ENCODE measurements around the gene EPS15.
"Not testable (repeated sequence)": the region's sequence is repeated elsewhere in the genome, so short reads cannot be mapped to it uniquely, and the experiment has no call there.

The EPS15 gene

GRCh38 chr1:51542158-51542953, 23.3 kb upstream of the EPS15 start:
- DNase-seq, result no peak

DNA sequence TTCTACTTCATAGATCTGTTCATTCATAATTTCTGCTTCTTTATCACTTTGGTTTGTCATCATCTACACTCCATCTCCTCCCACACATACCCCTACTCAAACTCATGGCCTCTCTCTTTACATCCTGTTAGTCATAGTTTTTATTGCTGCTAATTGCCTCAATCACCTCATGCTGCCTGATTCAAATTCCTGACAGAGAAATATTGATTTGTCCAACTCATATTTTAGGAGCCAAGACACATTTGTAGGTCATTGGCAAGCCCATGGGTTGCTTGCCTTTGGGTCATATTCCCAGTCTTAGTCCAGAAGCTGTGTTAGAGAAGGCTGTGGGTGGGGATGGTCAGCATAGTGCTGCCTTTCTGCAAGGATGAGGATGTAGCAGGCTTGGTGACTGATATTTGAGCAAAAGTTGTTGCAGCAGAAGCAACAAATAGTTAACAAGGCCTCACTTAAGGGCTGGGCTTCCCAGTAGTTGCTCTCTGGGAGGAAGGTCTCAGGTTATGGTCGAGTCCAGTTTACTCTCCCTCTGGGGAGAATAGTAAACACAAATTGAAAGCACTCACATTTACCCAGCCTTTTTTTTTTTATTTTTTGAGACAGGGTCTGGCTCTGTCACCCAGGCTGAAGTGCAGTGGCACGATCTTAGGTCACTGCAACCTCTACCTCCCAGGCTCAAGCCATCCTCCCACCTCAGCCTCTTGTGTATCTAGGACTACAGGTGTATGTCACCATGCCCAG, 22.4 kb upstream of the EPS15 start:
- DNase-seq, result no peak

DNA sequence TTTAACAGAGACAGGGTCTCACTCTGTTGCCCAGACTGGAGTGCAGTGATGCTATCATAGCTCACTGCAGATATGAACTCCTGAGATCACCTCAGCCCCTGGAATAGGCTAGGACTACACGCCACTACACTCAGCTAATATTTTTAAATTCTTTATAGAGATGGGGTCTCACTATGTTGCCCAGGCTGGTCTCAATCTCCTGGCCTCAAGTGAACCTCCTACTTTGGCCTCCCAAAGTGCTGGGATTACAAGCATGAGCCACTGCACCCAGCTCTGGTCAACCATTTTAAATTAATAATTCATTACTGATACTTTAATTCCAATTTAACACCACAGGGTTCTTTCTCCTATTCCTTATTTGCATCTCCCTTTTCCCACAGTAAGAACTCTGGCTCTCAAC, 18.5 kb upstream of the EPS15 start:
- no peak for DNase-seq

DNA sequence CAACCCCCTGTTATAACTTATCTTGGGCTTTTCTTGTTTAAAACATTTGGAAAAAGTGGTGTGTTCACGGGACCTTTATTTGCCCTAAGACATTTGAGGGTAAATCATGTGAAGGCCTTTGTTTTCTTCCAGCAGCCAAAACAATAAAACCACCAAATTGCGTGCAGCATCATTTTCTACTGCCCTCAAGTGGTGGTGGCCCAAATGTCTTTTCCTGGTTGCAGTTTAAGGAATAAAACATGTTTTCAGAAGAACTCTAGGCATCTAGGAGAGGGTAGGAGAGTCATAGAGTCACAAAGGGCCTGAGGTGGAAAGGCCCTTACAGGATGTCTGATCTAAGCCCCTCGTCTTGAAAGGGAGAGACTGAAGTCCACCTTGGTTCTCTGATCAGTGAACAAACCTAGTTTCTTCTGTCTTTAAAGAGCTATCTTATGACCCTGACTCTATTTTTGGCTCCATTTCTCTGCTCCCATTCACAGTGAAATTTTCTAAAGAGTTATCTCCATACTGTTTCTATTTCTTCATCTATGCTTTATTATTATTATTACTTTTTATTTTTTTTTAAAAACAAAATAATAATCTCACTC, 16.0 kb upstream of the EPS15 start:
- DNase-seq, result peak; percentile 27

- no peak for DNase-seq
Observed at GRCh38 chr1:51534447-51534846, 15.4 kb upstream of the EPS15 start.

- no peak for DNase-seq
Observed at GRCh38 chr1:51532853-51533252, 13.8 kb upstream of the EPS15 start.

GRCh38 chr1:51530447-51530846, 11.4 kb upstream of the EPS15 start:
- not testable (repeated sequence) for DNase-seq

DNA sequence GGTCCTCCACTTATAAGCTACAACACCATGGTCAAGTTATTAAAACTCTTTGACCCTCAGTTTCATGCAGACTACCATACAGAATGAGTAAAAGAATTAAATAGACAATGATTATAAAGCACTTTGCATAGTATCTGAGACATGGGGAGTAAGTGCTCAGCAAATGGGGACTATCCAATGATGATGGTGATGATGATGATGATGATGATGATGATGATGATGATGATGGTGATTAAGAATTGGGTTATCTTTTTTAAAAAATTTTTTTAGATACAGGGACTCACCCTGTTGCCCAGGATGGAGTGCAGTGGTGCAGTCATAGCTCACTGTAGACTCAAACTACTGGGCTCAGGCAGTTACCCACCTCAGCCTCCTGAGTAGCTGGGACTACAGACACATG, 8.1 kb upstream of the EPS15 start:
- DNase-seq, result no peak

- no peak for DNase-seq
Observed at GRCh38 chr1:51526248-51526647, 7.2 kb upstream of the EPS15 start.

DNA sequence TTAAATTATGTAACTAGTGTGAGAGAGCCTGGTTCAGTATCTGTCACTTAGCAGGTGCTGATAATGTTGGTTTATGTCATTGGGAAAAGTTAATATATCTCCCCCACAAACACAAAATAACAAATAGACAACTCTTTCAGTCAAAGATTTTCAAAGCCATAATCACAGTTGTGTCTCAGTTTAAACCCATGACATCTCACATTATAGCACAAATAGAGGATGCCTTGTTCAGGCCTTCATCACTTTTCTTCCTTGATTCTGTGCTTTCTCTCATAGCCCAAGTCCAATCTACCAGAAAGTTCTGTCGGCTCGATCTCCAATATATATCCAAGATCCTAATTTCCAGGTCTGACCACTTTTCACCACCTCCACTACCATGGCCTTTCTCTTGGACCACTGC, 6.2 kb upstream of the EPS15 start:
- no peak for DNase-seq

DNA sequence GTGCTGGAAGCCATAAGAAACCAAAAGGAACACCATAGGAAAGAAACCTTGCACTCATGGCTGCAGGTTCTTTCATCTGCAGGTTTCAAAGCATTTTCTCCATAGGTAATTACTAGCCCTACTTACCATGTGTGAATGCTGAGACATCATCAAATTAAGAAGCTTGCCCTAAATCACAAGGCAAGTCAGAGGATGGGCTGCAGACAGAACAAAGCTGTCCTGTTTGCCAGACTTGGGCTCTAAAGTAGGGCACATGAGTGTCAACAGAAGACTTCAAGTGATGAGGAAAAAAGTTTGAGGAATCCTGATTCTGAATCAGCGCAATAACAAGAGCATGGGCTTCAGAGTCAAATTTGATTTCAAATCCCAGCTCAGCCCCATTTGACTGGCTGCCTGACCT, 5.8 kb upstream of the EPS15 start:
- DNase-seq, result no peak

- DNase-seq, result no peak
Observed at GRCh38 chr1:51523931-51524330, 4.9 kb upstream of the EPS15 start.

- no peak for DNase-seq
Observed at GRCh38 chr1:51520700-51521248, 1.7 kb upstream of the EPS15 start.

- DNase-seq, result no peak
Observed at GRCh38 chr1:51519865-51520699, 1.0 kb upstream of the EPS15 start.

DNA sequence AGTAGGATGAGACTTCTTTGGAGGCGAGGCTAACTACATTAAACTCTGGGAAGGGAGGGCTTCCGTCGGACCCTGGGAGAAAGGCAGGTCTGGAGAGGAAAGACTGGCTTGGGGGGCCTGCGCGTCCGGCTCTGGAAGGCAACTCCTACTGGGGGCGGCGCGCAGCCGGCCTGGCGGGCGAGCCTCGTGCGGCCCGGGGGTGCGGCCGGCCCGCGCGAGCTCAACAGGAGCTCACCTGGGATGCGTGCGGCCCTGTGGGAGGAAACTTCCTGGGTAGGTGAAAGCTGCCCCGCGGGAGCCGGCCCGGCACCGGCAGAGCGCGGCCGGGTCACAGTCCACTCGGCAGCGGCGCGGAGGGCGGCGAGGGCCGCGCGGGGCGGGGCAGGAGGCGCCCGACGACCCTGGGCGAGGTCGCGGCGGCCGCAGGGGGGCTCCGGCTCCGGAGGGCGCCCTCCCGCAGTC, 449 bp downstream of the EPS15 start:
- no peak for DNase-seq

- peak; percentile 49 for DNase-seq
Observed at GRCh38 chr1:51518033-51518585, 957 bp downstream of the EPS15 start.

- DNase-seq, result no peak
Observed at GRCh38 chr1:51517361-51518032, 1.6 kb downstream of the EPS15 start.

DNA sequence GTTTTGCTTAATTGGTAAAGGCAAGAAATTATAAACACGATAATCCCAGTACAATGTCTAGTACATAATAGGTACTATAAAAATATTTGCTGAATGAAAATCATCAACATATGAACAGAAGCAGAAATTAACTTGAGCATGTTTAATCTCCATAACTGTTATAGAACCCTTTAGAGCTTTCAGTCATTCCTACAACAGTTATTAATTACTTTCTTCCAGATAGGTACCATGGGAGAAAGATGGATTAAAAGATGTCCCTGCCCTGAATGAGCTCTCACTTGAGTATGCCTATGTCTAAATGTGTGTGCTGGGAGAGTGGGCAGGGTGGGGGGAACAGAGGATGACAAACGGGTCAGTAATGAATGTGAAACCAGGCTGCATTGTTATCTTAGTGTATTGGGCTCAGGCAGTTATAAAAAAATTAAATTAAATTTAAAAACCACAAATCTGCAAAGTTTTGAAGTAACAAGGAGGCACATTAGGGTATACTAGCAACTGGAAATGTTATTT, 2.4 kb downstream of the EPS15 start:
- DNase-seq, result no peak

- no peak for DNase-seq
Observed at GRCh38 chr1:51515982-51516648, 3.0 kb downstream of the EPS15 start.

DNA sequence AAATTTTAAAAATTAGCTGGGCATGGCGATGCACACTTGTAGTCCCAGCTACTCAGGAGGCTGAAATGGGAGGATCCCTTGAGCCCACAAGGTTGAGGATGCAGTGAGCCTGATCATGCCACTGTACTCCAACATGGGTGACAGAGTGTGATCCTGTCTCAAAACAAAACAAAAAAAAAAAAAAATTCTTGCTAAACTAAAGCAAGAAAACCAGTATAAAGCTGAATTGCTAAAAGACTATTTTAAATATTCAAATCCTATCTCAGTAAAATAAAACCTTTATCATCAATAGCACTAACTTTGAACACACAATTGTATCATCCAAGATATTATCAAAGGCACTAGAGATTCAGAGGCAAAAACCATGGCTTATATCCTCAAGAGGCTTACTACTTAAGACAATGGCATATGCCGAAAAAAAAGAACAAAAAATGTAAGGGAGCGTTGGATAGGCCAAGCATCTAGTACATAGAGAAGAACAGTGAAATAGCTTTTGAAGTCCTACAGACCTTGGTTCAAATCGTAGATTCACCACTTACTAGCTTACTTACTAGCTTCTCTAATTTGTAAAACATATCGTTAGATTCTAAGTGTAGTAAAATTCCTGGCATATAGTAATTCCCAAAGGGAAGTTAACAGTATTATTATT, 3.6 kb downstream of the EPS15 start:
- DNase-seq, result no peak

Measured in activated T-cell treated with anti-CD3 and anti-CD28 coated beads, Interleukin-2, amount 50 U/mL, for 1 hour (primary cell).